Measurements from ENCODE around the gene ATP1B3.
"Not testable (repeated sequence)": the region's sequence is repeated elsewhere in the genome, so short reads cannot be mapped to it uniquely, and the experiment has no call there.

The ATP1B3 gene

DNA sequence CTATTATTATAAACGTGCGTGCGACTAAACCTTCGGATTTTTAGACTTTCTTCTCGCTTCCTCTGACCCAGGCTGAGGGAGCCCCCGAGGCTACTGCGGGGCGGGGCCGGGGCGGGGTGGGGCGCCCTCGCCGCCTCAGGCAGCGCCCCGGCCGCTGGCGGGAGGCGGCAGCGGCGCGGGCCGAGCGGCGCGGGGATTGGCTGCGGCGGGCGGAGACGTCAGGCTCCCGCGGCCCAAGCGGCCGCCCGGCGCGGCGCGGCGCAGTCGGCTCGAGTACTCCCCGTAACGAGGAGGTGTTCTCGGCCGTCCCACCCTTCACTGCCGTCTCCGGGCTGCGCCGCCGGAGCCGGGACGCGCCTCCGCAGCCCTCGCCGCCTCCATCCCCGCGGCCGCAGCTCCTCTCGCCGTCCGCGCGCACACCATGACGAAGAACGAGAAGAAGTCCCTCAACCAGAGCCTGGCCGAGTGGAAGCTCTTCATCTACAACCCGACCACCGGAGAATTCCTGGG is at the start of gene ATP1B3:
Gene ATP1B3 (plus strand): TSS at position 263 of the 510 bp plus-strand sequence. CDS start 159 bp downstream, at position 422.
- FAIRE-seq = no peak

DNA sequence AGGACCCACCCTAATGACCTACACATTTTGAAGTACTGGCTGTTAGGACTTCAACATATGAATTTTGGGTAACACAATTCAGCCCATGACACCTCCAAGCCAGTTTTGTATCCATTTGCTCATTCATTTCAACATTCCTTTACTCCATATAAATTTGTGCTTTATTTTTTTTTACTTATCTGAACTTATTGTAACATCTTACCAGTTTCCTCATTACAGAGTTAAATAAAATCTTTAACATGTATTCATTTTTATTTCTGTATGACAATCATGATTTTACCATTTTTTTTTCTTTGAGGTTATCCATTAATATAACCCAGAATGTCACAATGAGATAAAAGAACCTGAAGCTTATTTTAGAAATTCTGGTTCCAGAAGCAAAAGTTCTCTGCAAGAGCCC is 48.0 kb upstream of the ATP1B3 start:
- FAIRE-seq = no peak

DNA sequence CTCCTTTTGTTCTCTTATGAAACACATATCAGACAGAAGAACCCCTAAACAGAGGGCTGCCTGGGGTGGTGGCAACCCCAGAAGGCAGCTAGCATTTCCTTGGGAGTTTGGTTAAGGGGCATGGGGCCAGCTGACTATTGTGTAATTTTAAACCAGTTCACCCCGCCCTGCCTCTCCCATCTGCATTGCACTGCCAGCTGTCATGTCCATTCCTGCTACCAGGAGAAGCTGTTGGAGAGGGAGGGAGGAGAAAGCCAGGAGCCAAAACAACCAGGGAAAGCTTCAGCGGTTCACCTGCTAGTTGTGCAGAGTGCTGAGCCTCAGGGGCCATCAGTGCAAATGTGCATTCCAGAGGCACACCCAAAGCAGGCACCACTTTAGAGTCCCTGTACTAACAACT is 47.6 kb upstream of the ATP1B3 start:
- no peak for FAIRE-seq

DNA sequence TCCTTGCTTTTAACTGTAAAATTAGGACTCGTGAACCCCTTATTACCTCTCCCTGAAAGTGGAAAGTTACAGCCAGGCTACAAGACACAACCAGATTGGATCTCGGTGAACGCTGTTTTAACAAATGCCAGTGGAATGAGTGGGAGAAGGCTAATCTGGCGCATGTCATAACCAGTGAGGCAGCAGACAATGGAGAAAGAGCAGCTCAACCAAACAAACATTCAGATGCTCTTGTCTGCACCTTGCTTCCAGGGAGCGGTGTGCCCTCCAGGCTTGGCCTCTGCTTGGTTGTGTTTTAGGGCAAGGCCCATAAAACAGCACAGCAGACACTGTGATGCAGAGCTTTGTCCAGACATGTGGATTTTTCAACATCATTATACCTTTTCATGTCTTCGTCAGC is 45.9 kb upstream of the ATP1B3 start:
- no peak for FAIRE-seq

DNA sequence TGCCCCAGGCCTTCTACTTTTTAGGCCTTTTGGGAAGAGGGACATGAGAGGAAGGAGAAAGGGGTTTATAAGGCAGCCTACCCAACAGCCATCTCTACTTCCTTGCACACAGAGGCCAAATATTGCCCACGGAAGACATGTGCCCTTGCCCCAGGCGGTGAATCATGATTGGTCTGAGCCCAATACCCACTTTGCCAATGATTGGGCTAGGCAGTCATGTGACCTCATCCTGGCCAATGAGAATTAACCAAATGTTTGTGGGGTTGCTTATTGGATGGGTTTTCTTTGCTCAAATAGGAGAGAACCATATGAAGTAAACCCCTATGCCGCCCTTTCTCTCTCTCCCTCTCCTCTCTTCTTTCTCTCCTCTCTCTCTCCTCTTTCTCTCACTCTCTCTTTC is 42.2 kb upstream of the ATP1B3 start:
- no peak for FAIRE-seq

DNA sequence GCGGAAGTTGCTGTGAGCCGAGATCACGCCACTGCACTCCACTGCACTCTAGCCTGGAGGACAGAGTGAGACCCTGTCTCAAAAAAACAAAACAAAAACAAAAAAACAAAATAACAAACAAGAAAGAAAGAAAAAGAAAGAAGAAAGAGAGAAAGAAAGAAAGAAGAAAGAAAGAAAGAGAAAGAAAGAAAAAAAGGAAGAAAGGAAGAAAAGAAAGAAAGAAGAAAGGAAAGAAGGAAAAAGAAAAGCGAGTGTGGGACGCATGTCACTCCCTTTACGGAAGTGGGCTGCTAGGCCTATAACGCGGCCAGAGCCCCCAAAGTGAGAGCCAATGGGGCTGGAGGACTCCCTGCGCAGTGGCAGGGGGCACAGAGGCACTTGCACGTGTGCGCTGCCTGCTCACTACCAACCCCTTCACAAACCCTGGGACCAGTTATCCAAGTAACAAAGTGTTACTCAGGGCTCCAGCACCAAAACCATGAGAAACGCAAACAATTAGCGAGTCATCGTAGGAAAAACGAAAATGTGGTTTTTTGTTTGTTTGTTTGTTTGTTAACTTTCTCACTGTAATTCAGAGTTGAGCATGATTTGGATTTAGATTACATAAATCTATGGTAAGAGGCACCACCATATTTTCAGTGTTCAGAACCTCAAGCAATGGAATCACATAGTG is 40.8 kb upstream of the ATP1B3 start:
- no peak for FAIRE-seq

DNA sequence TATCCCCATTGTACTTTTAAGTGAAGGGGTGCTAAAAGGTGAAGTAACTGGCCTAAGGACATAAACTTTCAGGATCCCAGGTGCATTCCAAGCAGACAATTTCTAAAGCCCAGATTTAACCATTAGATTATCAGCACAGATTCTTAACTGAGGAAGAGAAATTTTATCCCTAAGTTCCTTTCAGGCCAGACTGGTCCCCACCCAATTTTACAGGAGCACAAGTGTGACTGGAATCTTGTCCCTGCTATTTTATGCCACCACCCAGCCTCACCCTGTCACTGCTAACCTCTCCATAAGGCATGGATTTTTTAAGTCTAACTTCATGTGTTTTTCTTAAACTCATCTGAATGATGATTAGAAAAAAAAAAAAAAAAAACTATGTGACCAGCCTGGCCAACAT is 37.1 kb upstream of the ATP1B3 start:
- FAIRE-seq = no peak

DNA sequence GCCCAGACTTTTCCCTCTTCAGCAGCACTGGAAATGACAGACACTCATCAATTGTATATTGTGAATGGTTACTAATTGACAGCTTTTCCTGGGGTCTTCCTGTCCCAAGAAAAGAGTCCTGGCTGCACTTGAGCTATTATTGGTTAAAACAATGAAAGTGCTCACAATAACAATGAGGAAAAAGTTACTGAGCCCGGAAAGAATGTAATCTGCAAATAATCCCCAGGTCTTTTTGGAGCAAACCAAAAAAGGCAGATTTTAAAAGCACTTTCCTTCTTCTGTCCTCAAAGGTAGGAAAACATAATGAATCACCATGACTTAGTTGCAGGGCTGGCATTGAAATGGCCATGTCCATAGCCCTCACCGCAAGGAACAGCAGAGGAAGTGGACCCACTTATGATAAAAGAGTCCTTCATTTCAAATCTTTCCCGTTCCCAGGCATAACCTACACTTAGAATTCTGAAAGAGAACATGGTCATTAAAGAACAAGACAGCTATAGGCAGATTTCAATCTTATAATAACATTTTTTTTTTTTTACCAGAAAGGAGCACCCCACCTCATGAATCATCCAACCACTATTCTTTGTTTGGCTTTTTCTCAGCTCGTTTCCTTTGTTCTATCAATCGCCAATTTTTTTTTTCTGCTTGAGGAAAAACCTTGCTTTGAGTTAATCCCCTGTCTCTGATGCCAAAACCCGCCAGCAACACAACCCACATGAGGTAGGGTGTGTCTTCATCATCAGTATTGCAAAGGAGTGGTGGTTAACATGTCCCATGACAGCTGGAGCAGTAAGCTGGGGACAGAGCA is 35.5 kb upstream of the ATP1B3 start:
- FAIRE-seq = no peak

DNA sequence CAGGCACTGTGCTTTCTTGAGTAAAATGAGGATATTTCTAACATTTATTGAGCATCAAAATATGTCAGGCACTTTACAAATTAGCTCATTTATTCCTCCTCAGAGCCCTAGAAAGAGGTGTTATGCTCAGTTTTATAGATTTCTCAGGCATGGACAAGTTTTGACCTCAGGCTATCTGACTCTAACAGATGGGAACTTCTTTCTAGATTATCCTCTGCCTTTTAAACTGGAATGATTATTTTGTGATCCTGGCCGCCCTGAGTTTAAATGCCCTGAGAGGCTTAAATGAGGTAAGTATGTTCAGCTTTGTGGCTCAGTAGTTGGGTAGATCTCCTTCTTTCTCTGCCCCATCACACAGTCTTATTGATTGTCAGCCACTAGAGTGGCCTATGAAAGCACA is 32.3 kb upstream of the ATP1B3 start:
- no peak for FAIRE-seq

DNA sequence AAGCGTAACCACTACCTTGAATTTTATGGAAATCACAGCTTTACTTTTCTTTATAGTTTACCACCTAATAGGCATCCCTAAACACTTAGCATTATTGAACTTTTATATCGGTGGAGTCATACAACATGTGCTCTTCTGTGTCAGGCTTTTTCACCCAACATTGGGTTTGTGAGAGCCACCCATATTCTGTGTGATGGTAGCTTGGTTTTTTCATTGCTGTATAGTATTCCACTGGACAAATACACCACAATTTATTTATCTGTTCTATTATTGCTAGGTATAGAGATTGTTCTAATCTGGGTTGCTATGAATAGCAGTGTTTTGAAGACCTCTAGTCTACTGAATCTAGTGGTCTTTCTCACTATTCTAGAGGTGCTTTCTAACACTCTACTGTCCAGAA is 31.6 kb upstream of the ATP1B3 start:
- no peak for FAIRE-seq

DNA sequence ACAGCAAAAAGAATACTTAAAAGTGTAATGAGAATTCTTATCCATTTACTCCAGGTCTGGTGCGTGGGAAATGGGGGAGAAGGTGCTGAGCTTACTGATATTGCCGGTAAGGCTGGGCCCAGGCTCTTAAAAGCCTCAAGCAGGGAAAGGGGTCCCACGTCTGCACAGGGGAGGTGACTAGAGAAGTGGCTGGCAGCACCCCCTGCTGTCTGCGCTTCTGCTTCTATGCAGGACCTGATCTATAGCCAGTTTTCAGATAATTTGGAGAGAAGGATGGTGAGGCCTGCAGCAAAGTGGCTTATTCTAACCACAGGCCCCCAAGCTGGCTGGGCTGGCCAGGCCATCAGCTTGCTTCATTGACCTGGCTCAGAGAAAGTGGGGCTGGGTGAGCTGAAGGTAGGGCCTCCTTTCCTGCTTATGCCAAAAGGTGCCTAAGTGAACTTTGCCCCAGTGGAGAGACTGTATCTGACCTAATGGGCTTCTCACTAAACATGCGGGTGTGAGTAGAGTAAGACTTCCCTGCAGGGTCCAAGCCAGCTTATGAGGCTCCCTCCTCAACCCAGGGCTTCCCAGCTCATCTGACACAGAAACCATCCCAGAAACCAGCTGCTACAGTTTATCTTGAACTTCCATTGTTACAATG is 30.9 kb upstream of the ATP1B3 start:
- no peak for FAIRE-seq

DNA sequence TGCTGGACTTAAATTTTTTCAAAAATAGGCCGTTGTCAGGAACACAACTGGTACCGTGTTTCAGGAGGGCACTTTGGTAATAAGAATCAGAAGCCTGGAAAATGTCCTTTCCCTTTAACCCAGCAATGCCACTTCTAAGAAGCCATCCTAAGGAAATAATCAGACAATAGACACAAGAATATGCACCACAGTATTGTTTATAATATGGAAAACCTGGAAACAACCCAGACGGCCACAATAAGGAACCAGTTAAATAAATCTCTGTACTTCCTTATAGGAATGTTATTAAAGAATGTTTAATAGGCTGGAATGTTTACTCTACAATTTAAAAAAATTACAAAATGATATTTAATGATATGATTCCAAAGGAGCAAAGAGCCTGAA is 30.4 kb upstream of the ATP1B3 start:
- FAIRE-seq = no peak

DNA sequence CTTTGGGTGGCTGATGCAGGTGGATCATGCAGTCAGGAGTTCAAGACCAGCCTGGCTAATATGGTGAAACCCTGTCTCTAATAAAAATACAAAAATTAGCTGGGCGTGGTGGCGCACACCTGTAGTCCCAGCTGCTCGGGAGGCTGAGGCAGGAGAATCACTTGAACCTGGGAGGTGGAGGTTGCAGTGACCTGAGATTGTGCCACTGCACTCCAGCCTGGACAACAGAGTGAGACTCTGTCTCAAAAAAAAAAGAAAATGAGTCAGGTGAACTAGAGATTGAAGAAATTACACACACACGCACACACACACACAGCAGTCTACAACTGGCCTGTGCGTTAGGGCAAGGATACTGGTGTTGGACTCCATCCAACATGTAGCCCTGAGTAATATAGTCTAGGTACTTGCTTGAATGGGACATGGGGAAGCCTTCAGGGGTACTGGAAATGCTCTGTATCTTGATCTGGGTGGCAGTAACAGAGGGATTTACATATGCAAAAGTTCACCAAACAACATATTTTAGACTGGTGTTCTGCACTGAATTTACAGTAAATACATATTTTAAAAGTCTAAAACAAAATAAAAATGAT is 28.2 kb upstream of the ATP1B3 start:
- not testable (repeated sequence) for FAIRE-seq

DNA sequence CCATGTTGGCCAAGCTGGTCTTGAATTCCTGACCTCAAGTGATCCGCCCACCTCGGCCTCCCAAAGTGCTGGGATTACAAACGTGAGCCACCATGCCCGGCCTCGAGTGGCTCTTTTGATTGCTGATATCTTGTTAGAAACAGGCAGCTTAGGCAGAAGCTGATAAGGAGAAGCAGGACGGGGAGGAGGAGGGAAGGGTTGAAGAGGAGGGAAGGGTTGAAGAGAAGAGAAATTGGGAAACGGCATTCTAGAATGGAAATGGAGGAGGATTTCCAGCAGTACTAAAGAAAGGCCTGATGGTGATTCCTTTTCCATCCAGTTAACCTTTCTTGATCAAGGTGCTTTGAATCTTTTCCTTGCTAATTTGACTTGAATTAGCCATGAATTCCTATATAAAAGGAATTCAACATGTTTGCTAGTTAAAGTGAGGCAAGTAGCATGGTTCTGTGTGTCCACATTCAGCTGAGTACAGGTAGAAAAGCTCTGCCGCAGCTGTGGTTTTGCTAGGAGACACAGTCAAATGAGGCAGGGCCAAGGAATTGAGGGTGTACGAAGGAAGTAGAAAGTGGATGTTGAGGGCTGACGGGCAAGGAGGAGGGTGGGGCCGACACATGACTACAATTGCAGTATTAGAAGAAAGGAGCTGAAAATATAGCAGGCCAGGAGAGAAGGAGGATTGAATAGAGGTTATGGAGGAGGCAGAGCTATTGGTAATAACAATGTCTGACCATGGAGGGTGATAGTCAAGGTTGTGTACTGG is 27.2 kb upstream of the ATP1B3 start:
- no peak for FAIRE-seq

DNA sequence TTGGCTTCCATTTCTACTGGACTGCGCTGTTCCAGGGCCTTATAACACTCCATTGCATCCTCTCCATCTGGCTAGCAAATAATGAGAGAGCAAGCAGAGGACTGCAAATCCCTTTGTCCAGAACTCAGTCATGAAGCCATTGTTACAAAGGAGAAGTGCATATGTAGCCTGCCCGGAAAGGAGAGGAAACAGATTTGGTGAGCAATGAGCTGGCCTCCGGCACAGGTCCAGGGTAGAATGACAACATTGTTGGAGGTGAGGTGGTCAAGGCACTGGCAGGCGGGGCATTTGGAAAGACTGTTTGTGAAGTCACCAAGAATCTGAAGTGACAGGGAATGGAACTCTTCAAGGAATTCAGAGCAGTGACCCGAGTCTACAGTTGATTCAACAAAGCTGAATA is 25.0 kb upstream of the ATP1B3 start:
- no peak for FAIRE-seq

DNA sequence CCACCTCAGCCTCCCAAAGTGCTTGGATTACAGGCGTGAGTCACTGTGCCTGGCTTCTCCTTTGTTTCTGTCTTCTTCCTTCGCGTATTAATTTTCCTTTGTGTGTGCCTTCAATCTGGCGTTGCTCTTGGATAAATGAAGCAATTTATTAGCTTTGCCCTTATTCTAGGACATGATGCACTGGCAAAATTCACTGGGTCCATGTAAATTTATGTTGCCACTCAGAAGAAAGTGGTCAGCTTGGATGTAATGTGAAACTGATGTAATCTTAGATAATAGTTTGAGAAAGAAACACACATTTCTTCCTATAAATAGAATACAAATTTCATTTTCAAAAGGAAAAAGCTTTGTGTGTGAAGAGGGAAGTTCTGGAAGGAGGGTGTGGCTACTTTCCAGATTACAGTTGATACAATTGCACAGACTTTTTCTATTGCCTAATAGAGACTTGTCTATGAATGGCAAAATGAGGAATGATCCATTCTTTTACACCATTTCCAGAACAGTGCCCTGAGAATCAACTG is 23.3 kb upstream of the ATP1B3 start:
- FAIRE-seq = no peak

DNA sequence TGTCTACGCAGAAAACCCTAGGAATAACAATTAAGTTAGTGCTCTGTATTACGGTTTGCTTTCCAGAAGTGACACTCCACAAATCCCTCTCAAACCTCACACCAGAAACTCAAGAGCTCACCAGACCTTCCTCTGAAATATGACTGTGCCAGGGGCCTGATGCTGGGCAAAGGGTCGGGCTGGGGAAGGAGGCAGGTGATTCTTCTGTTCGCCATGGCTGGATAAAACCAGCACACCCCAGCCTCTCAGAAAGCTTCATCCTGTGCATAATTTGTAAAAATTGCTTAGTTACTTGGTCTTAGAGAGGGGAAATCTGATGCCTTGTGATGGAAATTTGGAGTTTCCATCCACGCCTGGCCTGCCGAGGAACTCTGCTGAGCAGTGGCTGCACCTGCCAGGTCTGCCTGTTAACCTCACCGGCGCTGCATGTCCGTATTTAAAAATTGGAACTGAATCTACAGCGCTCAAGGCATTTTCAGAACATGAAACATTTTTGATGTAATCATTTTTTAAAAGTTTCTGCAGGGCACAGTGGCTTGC is 22.7 kb upstream of the ATP1B3 start:
- no peak for FAIRE-seq

DNA sequence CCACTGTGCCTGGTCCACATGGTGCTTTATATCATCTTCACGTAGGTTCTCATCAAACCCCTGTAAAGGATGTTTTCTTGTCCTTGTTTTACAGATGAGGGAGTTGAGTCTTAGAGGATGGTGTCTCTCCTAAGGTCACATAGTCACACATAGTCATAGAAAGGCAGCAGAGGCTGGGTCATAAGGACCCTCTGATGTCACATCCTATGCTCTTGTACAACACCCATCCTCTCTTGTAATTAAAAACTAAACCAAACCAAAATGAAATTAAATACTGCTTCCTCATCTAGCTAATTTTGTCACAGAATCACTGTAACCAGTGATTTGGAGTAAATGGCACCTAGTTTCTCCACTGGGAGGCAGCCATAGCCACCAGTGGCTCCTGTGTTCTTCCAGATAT is 21.8 kb upstream of the ATP1B3 start:
- no peak for FAIRE-seq

DNA sequence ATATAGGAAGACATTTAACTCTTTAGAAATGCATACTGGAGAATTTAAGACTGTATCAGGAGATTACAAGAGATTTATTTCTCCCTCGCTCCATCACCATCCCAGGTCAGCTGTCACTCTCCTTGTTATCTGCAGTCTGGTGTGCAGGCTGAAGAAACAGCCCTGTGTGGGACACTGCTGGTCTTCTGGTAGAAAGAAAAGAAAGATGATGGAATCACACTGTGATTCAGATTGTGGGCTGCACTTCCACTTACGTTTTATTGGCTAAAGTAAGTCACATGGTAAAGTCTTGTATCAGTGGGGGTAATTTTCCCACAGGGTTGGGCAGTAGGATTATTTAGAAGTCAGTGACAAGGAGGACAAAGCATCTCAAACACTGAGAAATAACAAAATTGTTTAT is 18.1 kb upstream of the ATP1B3 start:
- no peak for FAIRE-seq

DNA sequence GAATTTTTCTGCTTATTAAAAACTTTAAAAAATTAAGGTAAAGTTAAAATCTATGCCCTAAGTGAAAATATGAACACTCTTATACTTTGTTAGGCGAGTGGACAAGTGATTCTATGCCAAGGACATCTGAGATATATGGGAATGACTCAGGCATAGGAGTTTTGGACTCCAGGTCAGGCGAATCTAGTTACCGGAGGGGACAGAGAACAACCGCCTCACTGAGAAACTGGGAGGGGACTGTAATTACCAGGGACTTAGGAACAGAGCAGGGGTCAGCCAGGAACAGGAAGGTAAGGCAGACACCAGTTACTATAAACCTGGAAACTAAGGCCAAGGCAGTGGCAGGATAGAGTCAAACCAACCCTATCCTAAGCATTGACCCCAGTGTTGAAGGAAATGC is 16.8 kb upstream of the ATP1B3 start:
- no peak for FAIRE-seq

DNA sequence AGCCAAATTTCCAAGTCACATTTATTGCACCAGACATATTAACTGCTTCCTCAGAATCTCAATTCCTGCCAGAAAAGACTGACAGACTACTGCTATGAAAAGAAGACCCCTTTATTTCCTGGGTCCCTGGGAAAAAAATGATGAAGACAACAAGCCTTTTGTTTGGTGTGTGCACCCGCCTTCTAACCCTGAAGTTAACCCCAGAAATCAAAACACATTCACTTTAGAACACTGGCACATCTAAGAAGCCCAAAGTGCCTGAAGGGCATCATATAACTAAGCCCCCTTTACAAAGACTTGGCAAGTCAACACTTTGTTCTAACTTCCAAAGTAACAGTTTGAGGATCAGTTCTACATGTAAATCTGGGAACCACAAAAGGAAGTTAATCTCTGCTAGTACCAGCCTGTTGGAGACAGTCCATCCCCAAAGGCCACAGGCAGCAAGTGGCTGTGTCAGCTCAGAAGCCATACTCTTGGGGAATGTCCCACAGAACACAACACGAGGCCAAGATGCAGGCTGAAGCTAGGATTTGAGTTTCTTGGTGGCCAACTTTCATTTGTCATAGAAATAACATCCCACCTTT is 16.3 kb upstream of the ATP1B3 start:
- FAIRE-seq = no peak
